ENCODE results near the gene CKMT2.

Gene CKMT2

GRCh38 chr5:81233080-81233634 is at the start of gene CKMT2:
TSS of gene CKMT2 (plus strand) at chr5:81233322. CDS start at chr5:81251133, 17,811 bp downstream.
- DNase-seq (ENCODE audit: low read depth): no peak

DNA sequence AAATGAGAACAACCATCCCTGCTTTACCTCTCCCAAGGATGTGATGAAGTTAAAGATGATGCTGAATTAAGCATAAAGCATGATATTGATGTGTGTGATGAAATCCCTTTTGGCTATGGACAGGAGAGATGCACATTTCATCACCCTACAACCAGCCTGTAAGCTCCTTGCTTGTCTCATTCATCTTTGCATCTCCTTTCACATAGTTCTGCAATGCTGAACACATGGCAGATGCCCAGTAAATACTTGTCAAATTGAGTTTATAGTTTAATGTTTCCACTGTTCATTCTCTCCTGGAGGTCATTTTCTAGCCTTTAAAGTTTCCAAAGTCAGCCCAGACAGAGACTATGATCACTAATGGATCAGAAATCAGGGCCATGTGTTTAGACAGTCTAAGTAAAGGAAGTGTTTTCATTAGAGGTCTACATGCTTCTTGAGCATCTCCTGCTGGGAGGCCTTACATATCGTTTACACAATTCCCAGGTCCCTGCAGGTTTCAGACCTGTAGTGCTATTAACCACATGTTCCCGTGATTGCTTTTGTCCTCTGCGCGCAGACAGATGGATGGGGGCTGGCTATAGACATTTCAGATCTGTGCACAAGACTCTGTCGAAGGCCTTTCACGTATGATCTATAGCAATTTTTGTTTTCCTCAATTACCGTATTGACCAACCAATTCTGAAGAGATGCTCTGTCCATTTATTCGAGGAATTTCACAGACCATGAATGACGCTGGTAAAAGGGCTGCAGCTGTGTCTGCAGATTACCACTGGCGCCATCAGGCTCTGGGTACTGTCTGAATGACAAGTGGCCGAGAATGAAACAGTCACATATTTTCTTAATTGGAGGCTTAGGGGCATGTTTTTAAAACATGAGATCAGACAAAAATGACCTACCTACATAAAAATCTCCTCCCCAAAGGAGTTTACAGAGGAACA is 49.0 kb upstream of the CKMT2 start:
- no peak for DNase-seq (ENCODE audit: low read depth)

DNA sequence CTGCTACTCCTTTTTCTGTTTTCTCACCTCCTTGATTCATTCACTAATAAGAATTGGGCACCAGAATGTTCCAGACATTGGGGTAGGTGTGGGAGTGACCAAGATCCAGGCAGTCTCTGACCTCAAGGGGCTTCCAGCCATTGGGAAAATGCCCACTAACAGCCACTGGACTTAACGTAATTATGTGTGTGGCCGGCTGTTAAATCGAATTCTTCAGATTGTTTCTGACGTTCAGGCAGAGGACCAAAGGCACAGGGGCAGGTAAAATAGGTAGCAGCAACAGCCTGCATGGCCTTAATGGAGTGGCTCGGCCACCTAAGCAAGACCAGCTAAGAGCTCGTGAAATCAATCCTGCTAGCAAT is 48.4 kb upstream of the CKMT2 start:
- DNase-seq (ENCODE audit: low read depth): no peak

- no peak for DNase-seq (ENCODE audit: low read depth)
Observed at GRCh38 chr5:81187885-81188284, 45.2 kb upstream of the CKMT2 start.

DNA sequence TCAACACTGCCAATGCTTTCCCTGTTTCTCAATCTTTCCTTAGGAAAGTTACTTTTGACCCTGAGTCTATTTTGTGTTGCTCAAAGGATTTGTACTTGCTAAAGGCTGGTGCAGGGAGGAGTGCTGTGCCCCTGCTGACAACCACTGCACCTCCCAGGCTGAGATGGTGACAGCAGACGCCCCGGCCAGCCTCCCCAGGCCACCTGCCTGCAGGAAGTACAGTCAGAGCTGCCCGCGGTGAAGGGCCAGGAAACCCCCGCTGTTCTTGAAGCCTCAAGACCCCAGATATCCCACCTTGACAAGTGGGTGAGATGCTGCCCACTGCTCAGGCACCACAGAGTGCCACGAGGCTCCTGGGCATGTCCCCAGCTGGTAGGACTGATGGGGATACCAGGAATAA is 44.2 kb upstream of the CKMT2 start:
- no peak for DNase-seq (ENCODE audit: low read depth)

DNA sequence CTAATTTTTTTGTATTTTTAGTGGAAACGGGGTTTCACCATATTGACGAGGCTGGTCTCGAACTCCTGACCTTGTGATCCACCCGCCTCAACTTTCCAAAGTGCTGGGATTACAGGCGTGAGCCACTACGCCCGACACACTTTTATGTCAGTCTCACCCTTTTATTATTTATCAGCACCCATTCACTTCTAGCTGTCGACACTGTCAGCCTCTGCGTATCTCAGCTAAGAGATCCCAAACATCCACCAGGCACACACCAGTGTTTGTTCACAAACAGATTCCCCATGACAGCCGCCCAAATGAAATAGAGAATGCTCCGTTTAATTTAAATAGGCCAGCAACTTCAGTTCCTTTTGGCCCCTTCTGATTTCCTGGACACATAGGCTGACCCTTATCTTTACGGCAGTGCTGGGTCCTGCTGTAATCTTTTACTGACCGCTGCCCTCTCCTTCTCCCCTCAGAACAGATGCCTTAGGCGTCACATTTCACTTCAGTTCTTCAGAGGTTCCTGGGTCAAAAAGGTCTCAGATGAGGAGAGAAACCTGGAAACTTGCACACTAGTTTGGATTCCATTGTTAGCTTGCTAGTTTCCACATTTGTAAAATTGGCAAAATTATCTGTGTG is 43.1 kb upstream of the CKMT2 start:
- no peak for DNase-seq (ENCODE audit: low read depth)

GRCh38 chr5:81191726-81192372 is 41.3 kb upstream of the CKMT2 start:
- DNase-seq (ENCODE audit: low read depth): no peak

GRCh38 chr5:81192373-81192750 is 40.8 kb upstream of the CKMT2 start:
- no peak for DNase-seq (ENCODE audit: low read depth)

DNA sequence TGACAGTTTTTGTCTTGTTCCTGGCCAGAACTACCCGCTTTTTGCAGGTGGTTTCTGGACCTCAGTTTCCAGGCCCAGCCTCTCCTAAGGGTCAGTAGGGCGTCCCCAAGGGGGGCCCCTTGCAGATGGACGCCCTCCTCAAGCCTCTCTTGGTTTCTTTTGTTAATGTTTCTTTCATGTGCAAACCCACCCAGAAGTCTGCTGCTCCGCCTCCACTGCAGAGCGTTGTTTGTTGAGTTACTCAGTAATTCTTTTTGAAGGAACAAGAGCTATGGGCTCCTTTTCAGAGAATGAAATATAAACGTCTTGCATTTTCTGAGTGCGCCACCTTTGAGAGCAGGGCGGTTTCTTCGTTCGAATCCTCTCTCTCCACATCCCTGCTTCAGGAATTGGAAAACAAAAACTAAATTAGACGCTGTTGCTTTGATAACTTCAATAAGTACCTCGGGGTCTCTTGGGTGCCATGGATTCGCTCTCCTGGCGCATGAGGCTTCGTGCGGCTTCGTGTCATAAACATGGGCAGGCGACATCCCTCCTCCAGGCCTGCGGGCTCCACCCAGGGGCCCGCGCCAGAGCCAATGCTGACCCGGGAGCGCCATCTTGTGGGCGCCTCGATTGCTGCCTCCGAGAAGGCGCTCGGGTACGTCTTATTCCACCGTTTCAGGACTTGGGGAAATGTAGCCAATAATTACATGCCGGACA is 38.3 kb upstream of the CKMT2 start:
- DNase-seq (ENCODE audit: low read depth): peak; percentile 81

GRCh38 chr5:81195335-81195929 is 37.7 kb upstream of the CKMT2 start:
- DNase-seq (ENCODE audit: low read depth): no peak

GRCh38 chr5:81202655-81203054 is 30.5 kb upstream of the CKMT2 start:
- no peak for DNase-seq (ENCODE audit: low read depth)

DNA sequence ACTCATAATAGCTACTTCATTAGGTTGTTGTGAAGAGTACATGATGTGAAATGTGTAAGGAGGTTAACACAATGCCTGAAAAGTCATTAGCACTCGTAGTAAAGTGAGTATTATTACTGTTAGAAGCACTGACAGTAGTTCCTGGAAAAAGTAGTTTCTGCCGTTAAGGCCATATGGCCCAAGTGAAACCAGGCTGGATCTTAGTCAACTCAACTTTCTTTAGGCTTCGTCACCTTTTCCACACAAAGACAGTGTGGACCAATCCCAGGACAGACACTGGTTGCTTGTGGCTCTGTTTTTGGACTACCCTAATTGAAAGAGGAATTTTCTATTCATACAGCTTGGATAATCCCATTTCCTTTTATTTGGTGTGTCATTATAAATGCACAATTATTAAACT is 29.4 kb upstream of the CKMT2 start:
- no peak for DNase-seq (ENCODE audit: low read depth)

GRCh38 chr5:81204205-81204604 is 28.9 kb upstream of the CKMT2 start:
- no peak for DNase-seq (ENCODE audit: low read depth)

- DNase-seq (ENCODE audit: low read depth): no peak
Observed at GRCh38 chr5:81205058-81205457, 28.1 kb upstream of the CKMT2 start.

DNA sequence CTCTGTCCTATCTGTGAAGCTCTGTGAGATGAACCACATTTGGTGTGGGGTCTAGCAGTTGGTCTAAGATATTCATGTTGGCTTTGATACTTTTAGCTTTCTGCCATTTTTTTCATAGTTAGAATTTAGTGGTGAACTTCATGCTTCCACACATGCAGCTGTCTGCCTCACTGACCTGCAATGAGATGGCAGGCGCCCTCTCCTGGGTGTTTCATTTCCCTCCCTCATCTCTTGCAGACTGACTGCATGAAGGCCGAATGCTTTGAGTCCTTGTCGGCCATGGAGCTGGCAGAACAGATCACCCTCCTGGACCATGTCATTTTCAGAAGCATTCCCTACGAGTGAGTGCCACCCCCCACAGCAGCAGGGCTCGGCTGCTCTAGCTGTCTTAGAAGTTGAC is 26.1 kb upstream of the CKMT2 start:
- DNase-seq (ENCODE audit: low read depth): peak; percentile 36

- peak; percentile 84 for DNase-seq (ENCODE audit: low read depth)
Observed at GRCh38 chr5:81208904-81209303, 24.2 kb upstream of the CKMT2 start.

DNA sequence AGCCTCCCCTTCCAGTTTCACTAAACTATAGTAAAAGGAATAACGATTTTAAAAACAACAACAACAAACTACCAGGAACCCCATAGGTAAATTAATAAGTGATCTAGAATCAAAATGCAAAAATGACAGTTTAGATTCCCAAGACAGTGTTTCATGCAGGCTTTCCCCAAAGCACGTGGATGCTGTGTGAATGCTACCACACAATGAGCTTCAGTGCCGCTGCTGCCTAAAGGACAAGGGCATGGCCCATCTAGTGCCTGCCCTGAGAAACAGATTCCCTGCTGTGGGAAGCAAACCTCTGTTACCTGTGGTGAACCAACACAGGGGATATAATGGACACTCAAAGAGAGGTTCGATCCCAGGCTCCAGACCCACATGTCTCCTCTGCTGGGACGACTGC is 23.7 kb upstream of the CKMT2 start:
- no peak for DNase-seq (ENCODE audit: low read depth)

DNA sequence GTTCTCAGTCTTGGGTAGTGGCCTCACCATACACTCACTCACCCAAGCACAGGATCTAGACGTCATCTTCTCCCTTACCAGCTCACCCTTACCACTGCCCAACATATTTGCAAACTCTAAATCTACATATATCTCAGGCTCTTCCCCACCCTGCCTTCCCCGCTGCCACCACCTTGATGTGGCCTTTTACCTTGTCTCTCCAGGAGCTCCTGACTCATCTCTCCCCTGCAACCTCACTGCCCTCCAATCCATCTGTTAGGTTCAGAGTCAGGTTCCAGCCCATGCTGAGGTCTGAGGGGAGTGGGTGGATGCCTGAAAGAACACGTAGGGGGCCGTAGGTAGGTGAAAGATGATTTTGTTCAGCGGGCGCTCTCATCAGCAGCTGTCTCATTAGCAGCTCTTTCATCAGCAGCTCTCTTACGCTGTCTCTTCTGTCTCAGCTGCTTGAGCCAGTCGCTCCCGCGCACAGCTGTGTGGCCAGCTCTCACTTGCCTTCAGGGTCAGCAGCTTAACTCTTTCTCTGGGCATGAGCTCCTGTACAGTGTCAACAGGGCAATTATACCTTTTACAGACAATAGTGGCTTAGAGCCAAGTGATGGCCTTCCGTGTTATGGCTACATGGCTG is 23.1 kb upstream of the CKMT2 start:
- DNase-seq (ENCODE audit: low read depth): no peak

DNA sequence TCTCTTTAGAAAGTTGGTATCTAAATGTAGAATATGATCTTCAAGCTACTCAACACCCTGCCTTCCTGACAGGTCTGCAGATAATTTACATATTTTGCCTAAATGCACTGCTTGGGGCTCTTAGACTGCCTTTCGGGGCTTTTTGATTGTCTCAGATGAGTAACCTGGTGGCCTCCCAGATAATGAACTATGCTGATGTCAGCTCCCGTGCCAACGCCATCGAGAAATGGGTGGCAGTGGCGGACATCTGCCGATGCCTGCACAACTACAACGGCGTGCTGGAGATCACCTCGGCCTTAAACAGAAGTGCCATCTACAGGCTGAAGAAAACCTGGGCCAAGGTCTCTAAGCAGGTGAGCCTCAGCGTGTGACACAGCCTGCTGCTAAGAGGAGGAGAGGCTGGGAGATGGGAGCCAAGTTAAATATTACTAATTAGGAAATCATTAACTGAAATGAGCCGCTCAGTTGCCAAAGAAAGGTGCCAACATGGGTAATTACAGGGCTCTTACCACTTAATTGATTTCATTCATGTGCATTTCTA is 20.8 kb upstream of the CKMT2 start:
- no peak for DNase-seq (ENCODE audit: low read depth)

DNA sequence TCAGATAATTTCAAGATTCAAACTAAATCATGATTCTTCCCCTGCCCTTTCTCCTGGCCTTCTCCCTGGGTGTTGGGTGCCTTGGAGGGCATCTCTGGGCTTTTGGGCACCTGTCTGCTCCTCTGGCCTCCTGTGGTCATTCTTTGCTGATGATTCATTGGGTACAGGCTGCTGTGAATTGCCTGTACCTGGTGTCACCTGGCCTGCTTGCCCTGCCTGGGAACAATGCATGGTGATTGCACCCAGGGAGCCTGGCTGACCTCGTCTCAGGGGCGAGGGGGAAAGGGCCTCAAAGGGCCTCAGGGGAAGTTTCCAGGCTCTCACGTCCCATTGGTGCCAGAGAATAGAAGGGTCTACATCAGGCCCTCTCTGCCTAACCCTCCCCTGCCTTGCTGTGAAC is 20.1 kb upstream of the CKMT2 start:
- no peak for DNase-seq (ENCODE audit: low read depth)

DNA sequence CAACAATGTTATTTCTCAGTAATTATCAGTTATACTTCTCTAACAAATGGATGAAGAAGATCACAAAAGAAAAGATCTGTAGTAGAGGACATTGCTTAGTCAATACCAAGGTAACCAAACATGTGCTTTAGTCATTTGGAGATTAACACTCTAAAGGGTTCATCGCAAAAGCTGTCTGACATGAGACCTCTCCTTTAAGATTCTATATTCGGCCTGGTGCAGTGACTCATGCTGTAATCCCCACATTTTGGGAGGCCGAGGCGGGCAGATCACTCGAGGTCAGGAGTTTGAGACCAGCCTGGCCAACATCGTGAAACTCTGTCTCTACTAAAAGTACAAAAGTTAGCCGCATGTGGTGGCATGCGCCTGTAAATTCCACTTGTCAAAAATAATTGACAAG is 18.3 kb upstream of the CKMT2 start:
- DNase-seq (ENCODE audit: low read depth): no peak
